A549 (cell line): Measurements from ENCODE around the gene DRAXIN. TPM values are rescaled to one million over a fixed set of nuclear protein-coding genes. Genes with fewer than 3 reads are reported as not detected.

Experiments used
- ATAC-seq, 2 experiments: fragments of 200-7000 bp in 1 of 2; fragments of >200 bp in 1 of 2; cut with Nextera tagmentation in 1 of 2; cut with Tn5 transposase in 1 of 2; 3 replicates each; pipeline versions ENCODE4 v1.8.0 to v1.9.1; 2018 to 2020; ENCODE audit warnings: mild to moderate bottlenecking in 1 of 2, moderate library complexity in 1 of 2
- CTCF ChIA-PET: fragments of 300-600 bp; sonication (Branson Sonifier 250); formaldehyde crosslinking; extraction: SDS; loops from one replicate; lab custom pipeline; 2021; ENCODE audit warnings: antibody characterized with exemption, inconsistent platforms; lab: Yijun Ruan, JAX
- POLR2A ChIA-PET: fragments of 350-600 bp; formaldehyde crosslinking; extraction: SDS; loops from one replicate; lab custom pipeline; 2021; ENCODE audit warnings: antibody characterized with exemption, inconsistent platforms; lab: Yijun Ruan, JAX
- DNase-seq, 2 experiments: peaks; one replicate each; pipeline versions ENCODE4 v3.0.0 to v3.0.0-alpha.2; 2011 to 2016; ENCODE audit warnings: low read depth in 1 of 2, low spot score in 1 of 2
- FAIRE-seq: peaks from 2 replicates; lab custom pipeline; 2011; peaks lifted over from hg19 to GRCh38; lab: Jason Lieb, UNC
- H3K27ac ChIP-seq, 2 experiments: fragments of >200 bp; sonication (Bioruptor Twin); formaldehyde crosslinking; 3 replicates each; pipeline ENCODE4 v1.5.1; 2016 to 2017
- H3K4me1 ChIP-seq: fragments of >200 bp; sonication (Bioruptor Twin); formaldehyde crosslinking; 3 replicates; pipeline ENCODE4 v1.6.1; 2016
- H3K4me2 ChIP-seq: fragments of >200 bp; sonication (Bioruptor Twin); formaldehyde crosslinking; 3 replicates; pipeline ENCODE4 v1.6.1; 2016
- H3K4me3 ChIP-seq: fragments of >200 bp; sonication (Bioruptor Twin); formaldehyde crosslinking; 3 replicates; pipeline ENCODE4 v1.5.1; 2016
- H3K9me3 ChIP-seq: fragments of >200 bp; sonication (Bioruptor Twin); formaldehyde crosslinking; 3 replicates; pipeline ENCODE4 v1.6.1; 2016
- ATOH8 ChIP-seq: fragments of 250-450 bp; sonication (Bioruptor Pico); IDR thresholded peaks from 2 replicates; pipeline ENCODE4 v1.5.0; 2020; ENCODE audit warnings: low read depth, mild to moderate bottlenecking, moderate library complexity
- BHLHE40 ChIP-seq: IDR thresholded peaks from 2 replicates; pipeline ENCODE4 v1.6.1; 2012; ENCODE audit warnings: low read depth, low read length, inconsistent platforms
- CHD4 ChIP-seq: fragments of 200-600 bp; sonication (generic); IDR thresholded peaks from 2 replicates; pipeline ENCODE4 v1.6.1; 2016; ENCODE audit warnings: antibody characterized with exemption, mild to moderate bottlenecking, borderline replicate concordance
- CTCF ChIP-seq: fragments of >200 bp; sonication (Bioruptor Twin); formaldehyde crosslinking; IDR thresholded peaks from 3 replicates; pipeline ENCODE4 v1.5.1; 2016
- E2F6 ChIP-seq: IDR thresholded peaks from 2 replicates; pipeline ENCODE4 v1.6.1; 2012; ENCODE audit warnings: low read depth, borderline replicate concordance
- EHF ChIP-seq: fragments of 250-450 bp; sonication (Bioruptor Pico); IDR thresholded peaks from 2 replicates; pipeline ENCODE4 v1.5.0; 2020; ENCODE audit warnings: mild to moderate bottlenecking
- FOSB ChIP-seq: fragments of 250-450 bp; sonication (Bioruptor Pico); IDR thresholded peaks from 2 replicates; pipeline ENCODE4 v1.5.0; 2020; ENCODE audit warnings: mild to moderate bottlenecking, moderate library complexity
- GATA3 ChIP-seq: IDR thresholded peaks from 2 replicates; pipeline ENCODE4 v1.6.1; 2012; ENCODE audit warnings: borderline replicate concordance
- HDAC2 ChIP-seq: fragments of 200-600 bp; sonication (generic); IDR thresholded peaks from 2 replicates; pipeline ENCODE4 v1.6.1; 2016
- HES2 ChIP-seq: fragments of >200 bp; sonication (Bioruptor Twin); formaldehyde crosslinking; IDR thresholded peaks from 2 replicates; pipeline ENCODE4 v1.6.1; 2016
- HOXB13 ChIP-seq: fragments of 250-450 bp; sonication (Bioruptor Pico); IDR thresholded peaks from 2 replicates; pipeline ENCODE4 v1.5.0; 2020; ENCODE audit warnings: low read depth, mild to moderate bottlenecking, moderate library complexity
- JUNB ChIP-seq: fragments of >200 bp; sonication (Bioruptor Twin); formaldehyde crosslinking; IDR thresholded peaks from 2 replicates; pipeline ENCODE4 v1.6.1; 2016
- MAFK ChIP-seq: fragments of 450-650 bp; IDR thresholded peaks from 2 replicates; pipeline ENCODE4 v1.6.1; 2014; ENCODE audit not compliant: partially characterized antibody
- MAZ ChIP-seq: fragments of 150-350 bp; IDR thresholded peaks from 2 replicates; pipeline ENCODE4 v1.6.1; 2014; ENCODE audit warnings: antibody characterized with exemption, low read depth, low read length, borderline replicate concordance
- MYC ChIP-seq: IDR thresholded peaks from 2 replicates; pipeline ENCODE4 v1.6.1; 2012; ENCODE audit warnings: mild to moderate bottlenecking, inconsistent platforms, low read length, improper control_type of control experiment, borderline replicate concordance
- NFE2L2 ChIP-seq: fragments of 150-350 bp; conservative IDR thresholded peaks from 2 replicates; pipeline ENCODE4 v1.6.1; 2014; ENCODE audit warnings: low read length
- NPAS2 ChIP-seq: fragments of 250-450 bp; sonication (Bioruptor Pico); IDR thresholded peaks from 2 replicates; pipeline ENCODE4 v1.8.0; 2022; ENCODE audit warnings: mild to moderate bottlenecking, moderate library complexity, borderline replicate concordance
- PBX3 ChIP-seq: IDR thresholded peaks from 2 replicates; pipeline ENCODE4 v1.6.1; 2012
- PHF8 ChIP-seq: fragments of 200-600 bp; sonication (generic); IDR thresholded peaks from 2 replicates; pipeline ENCODE4 v1.6.1; 2016; ENCODE audit warnings: low read depth, mild to moderate bottlenecking, antibody characterized with exemption, moderate library complexity, borderline replicate concordance
- POLR2A ChIP-seq: IDR thresholded peaks from 2 replicates; pipeline ENCODE4 v1.6.1; 2012; ENCODE audit warnings: mild to moderate bottlenecking, low read length
- POLR2AphosphoS2 ChIP-seq: conservative IDR thresholded peaks from 2 replicates; pipeline ENCODE4 v1.6.1; 2012; ENCODE audit warnings: low read length, improper control_type of control experiment, inconsistent platforms
- RAD21 ChIP-seq, 2 experiments: fragments of >200 bp in 1 of 2; sonication (Bioruptor Twin) in 1 of 2; formaldehyde crosslinking in 1 of 2; IDR thresholded peaks in 1 of 2; conservative IDR thresholded peaks in 1 of 2; 2 replicates in 1 of 2; 3 replicates in 1 of 2; pipeline ENCODE4 v1.6.1; 2012 to 2018; ENCODE audit warnings: inconsistent platforms in 1 of 2
- RARB ChIP-seq: fragments of 250-450 bp; sonication (Bioruptor Pico); IDR thresholded peaks from 2 replicates; pipeline ENCODE4 v1.8.0; 2021; ENCODE audit warnings: mild to moderate bottlenecking, moderate library complexity
- RNF2 ChIP-seq: fragments of 200-600 bp; sonication (generic); IDR thresholded peaks from 2 replicates; pipeline ENCODE4 v1.6.1; 2016; ENCODE audit warnings: low read depth, mild to moderate bottlenecking, antibody characterized with exemption, moderate library complexity, borderline replicate concordance
- TP53 ChIP-seq: fragments of 250-450 bp; sonication (Bioruptor Pico); IDR thresholded peaks from 2 replicates; pipeline ENCODE4 v1.5.0; 2021; ENCODE audit warnings: mild to moderate bottlenecking, moderate library complexity
- WGBS: methylation state at CpG from one replicate; pipeline ENCODE4 v1.1.6; 2017; ENCODE audit errors: missing lambda C conversion rate; 5-methylcytosine and 5-hydroxymethylcytosine counted together
- polyA plus RNA-seq, 4 experiments: library from polyadenylated mRNA; depleted of rRNA in 3 of 4; stranded (reverse); fragments of >200 nt; fragmentation: RNase III in 1 of 4; extraction: RNeasy Plus Mini Kit Qiagen cat#74134 plus additional on column Dnase treatment in 1 of 4; gene quantifications; 2 replicates in 3 of 4; 3 replicates in 1 of 4; pipeline ENCODE4 v1.2.3, GENCODE V29; 2011 to 2017

Gene DRAXIN
- polyA plus RNA-seq, 2 of the 4 experiments (the other 2 are of a cell fraction) = 0.03 TPM; not detected in 1

GRCh38 chr1:11711490-11711889 is 20.0 kb downstream of the DRAXIN start:
- ChIA-PET POLR2A (interaction anchor here (0.6 kb wide), 2 partner anchors 382 to 450 kb away, joined by 3 to 6 read pairs; no protein-coding TSS in a partner anchor), CTCF (interaction anchor here (0.8 to 4.2 kb wide), 6 partner anchors 8 to 674 kb away, joined by 3 to 24 read pairs (median 5); no protein-coding TSS in a partner anchor)

GRCh38 chr1:11712285-11712684 is 20.8 kb downstream of the DRAXIN start:
- no peak for ATAC-seq
- TF ChIP-seq POLR2A (no peak), GATA3 (no peak), PBX3 (no peak), HDAC2 (no peak), TP53 (CRISPR knock-in tag) (no peak), E2F6 (no peak), RARB (CRISPR knock-in tag) (no peak), JUNB (no peak), FOSB (no peak), RAD21 (conservative IDR thresholded peaks at IDR 0.05 in 1 of 2, IDR thresholded peaks at IDR 0.05 in 1 of 2) (no peak), MYC (no peak), ATOH8 (no peak), RNF2 (no peak), HOXB13 (no peak), PHF8 (no peak)

More at GRCh38 chr1:11711490-11711889, 20.0 kb downstream of the DRAXIN start:
- Histone ChIP-seq H3K4me2 (no peak overlapping the region), H3K4me1 (0 out of 3 replicates have a peak, but pooled peaks cover 4% of the 10 kb centered on the region), H3K9me3 (no peaks in the 10 kb centered on the region), H3K4me3 (no peak overlapping the region), H3K27ac (no peak overlapping the region)
- TF ChIP-seq RNF2 (no peak), BHLHE40 (no peak), CHD4 (no peak), NPAS2 (CRISPR knock-in tag) (no peak), HDAC2 (no peak), PBX3 (no peak), MAFK (no peak), CTCF (no peak), HOXB13 (no peak), POLR2AphosphoS2 (no peak), MAZ (no peak), JUNB (no peak), EHF (CRISPR knock-in tag) (no peak), NFE2L2 (no peak), HES2 (no peak)
- DNase-seq (no peak), FAIRE-seq (no peak), ATAC-seq (no peak)
- WGBS = 76% methylated on average over 4 of the region's 5 CpGs

More at GRCh38 chr1:11712285-11712684, 20.8 kb downstream of the DRAXIN start:
- Histone ChIP-seq H3K4me2 (no peak overlapping the region), H3K9me3 (no peaks in the 10 kb centered on the region), H3K4me1 (0 out of 3 replicates have a peak, but pooled peaks cover 4% of the 10 kb centered on the region), H3K27ac (no peak overlapping the region), H3K4me3 (no peak overlapping the region)
- DNase-seq (no peak), FAIRE-seq (no peak)
- ChIA-PET CTCF (interaction anchor here (1.3 kb wide), 1 partner anchor 62 kb away, joined by 3 read pairs; no protein-coding TSS in a partner anchor), POLR2A (interaction anchor here (0.5 kb wide), 1 partner anchor 474 kb away, joined by 3 read pairs; no protein-coding TSS in a partner anchor)
- 85% methylated on average over 7 of the region's 8 CpGs for WGBS
